Right ventricle myocardium inferior (tissue), 1 donor: Measurements from ENCODE around the gene RPS6KA2. TPM values are rescaled to one million over a fixed set of nuclear protein-coding genes. Genes with fewer than 3 reads are reported as not detected.

Experiments used
- ATAC-seq: fragments of 200-7000 bp; cut with Tn5 transposase; one replicate; pipeline ENCODE4 v1.9.1; 2020; ENCODE audit warnings: mild to moderate bottlenecking, moderate library complexity
- DNase-seq: peaks from one replicate; pipeline ENCODE4 v3.0.0; 2021; ENCODE audit errors: missing footprints
- intact Hi-C: fragments of 100-400 bp; cut with DNase I; formaldehyde crosslinking; loops from one replicate; pipeline ENCODE4 v1.11.0; 2022
- total RNA-seq: library from RNA; stranded (reverse); fragmentation: NEBNext Ultra II Directional; extraction: Animal tissue kit (Norgen Biotek cat#: 25700); gene quantifications from one replicate; pipeline ENCODE4 v1.2.1, GENCODE V29; 2021
- donor health status: DM: no; HTN: yes; CAD: no; lungs with severe emphysema.

Gene RPS6KA2
- total RNA-seq, 1 donor from 2014 or later, result 55.5 TPM

- intact Hi-C loops, result no loop called here
- no peak for ATAC-seq
- no peak for DNase-seq
Measured at GRCh38 chr6:166412911-166413384, 214.1 kb downstream of the RPS6KA2 start.

- intact Hi-C loops, result no loop called here
- DNase-seq (no peak), ATAC-seq (no peak)
Measured at GRCh38 chr6:166412156-166412910, 214.7 kb downstream of the RPS6KA2 start.

DNA sequence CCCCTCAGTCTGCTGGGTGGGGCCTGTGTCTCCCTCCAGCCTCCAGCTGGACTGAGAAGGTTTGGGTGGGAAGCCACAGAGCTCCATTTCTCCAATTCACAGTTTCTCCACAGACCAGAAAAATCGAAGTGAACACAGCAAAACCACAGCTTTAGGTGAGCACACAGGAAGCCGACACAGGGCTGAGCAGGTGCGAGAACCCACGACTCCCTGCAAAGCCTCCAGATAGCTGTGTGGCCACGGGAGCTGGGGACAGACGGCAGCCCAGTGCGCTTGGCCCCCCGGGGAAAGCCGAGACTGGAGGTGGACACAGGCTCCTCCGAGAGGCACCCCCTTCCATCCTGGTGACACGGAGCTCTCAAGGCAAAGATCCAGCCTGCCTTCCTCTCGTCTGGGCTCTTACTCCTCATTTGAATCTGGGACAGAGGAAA is 215.3 kb downstream of the RPS6KA2 start:
- ATAC-seq, result no peak
- intact Hi-C loops, result no loop called here
- DNase-seq, result no peak

- ATAC-seq (no peak), DNase-seq (no peak)
- intact Hi-C loops, result no loop called here
Measured at GRCh38 chr6:166411271-166411670, 215.8 kb downstream of the RPS6KA2 start.

DNA sequence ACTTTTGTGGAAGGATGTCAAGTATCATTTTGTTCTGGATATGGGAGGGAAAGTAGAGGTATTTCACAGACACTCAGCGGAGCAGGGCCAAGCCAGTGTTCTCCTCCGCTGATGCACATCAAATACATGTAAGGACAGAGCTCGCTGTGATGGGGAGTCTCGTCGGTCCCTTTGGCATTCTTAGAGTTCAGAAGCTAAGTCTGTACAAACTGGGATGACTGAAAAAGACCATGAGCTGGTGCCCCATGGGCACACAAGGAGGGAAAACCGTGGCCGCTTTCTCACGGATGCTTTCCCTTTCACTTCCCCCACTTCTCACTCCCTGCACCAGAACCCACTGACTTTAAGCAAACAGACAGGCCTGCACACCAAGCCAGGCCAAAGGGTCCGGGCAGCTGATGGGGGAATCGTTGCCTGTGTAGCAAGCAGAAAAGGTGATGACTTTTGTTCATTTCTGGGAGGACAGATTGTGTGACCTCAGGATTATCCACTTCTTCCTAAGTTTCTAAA is 216.6 kb downstream of the RPS6KA2 start:
- intact Hi-C loops, result no loop called here
- ATAC-seq (no peak), DNase-seq (no peak)

DNA sequence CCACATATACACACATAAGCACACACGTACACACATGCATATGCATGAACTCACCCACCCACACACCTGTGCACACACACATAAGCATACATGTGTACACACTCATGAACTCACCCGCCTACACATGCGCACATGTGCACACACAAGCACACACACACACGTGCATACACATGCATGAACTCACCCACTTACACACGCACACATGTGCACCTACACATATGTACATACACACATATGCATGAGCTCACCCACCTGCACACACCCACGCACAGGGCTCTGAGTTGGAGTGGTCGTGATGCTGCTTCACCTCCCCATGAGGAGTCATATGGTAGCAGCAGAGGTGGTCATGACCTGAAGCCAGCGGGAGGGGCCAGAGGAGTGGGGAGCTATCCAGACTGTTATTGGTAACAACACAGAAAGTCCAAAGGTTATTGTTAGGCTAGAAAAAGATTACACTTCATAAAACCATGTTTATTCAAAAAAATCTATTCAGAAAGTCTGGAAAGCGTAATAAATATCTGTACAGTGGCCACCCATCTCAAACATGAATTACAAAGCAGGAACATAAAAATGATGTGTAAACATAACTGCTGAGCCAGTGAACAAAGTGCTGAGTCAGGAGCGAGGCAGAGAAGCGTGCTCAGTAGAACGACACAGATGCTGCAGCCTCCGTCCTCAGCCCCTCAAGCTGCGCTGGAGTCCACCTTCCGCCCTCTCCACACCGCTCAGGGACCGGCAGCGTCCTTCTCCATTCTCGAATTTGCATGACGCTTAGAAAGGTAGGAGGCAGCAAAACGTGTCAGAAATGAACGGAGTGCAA is 217.9 kb downstream of the RPS6KA2 start:
- intact Hi-C loops, result no loop called here
- no peak for ATAC-seq
- DNase-seq, result no peak

DNA sequence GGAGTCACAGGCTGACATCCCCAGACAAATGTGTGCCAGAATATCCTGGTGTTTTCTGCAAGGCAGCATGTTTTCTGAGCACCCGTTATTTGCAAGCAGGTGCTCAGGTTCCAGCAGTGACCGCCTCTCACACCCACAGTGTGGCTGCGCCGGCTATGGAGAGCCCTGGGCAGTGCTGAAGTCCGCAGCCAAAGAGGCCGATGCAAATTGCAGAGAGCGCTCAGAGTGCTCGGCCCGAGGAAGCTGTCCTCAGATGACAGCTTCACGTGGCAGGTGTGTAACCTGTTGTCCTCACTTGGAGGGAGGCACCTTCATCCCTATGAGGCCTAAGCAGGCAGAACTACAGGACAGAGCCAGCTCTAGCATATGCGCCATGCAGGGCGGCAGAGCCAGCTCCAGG is 220.9 kb downstream of the RPS6KA2 start:
- intact Hi-C loops, result no loop called here
- ATAC-seq (no peak), DNase-seq (no peak)

- intact Hi-C loops, result no loop called here
- ATAC-seq (no peak), DNase-seq (no peak)
Measured at GRCh38 chr6:166405386-166405785, 221.7 kb downstream of the RPS6KA2 start.

GRCh38 chr6:166402582-166403277 is 224.3 kb downstream of the RPS6KA2 start:
- DNase-seq (no peak), ATAC-seq (no peak)
- intact Hi-C loops, result loop anchor here (5.0 kb wide), 1 partner anchor 245 kb away; no protein-coding TSS in a partner anchor

DNA sequence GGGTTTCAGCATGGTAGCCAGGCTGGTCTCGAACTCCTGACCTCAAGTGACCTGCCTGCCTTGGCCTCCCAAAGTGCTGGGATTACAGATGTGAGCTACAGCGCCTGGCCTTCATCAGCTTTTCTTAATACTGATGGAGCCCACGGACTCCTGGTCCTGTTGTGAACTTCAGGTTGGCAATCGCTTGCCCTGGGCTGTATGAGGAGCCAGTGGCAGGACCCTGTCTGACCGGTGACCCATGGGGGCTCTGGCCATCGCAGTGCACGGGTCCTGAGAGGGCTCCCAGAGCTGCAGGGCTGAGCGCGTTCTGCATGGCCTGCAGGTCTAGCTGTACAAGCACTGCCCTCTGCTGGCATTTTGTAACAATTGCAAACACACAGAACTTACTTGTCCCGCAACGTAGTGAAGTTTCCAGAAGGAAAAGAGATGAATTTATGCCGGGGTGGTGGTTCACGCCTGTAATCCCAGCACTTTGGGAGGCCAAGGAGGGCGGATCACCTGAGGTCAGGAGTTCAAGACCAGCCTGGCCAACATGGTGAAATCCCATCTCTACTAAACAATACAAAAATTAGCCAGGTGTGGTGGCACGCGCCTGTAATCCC is 226.3 kb downstream of the RPS6KA2 start:
- DNase-seq (peak; percentile 82), ATAC-seq (peak; percentile 73)
- intact Hi-C loops, result loop anchor here (1.0 to 5.0 kb wide), 3 partner anchors 87 to 243 kb away; no protein-coding TSS in a partner anchor

DNA sequence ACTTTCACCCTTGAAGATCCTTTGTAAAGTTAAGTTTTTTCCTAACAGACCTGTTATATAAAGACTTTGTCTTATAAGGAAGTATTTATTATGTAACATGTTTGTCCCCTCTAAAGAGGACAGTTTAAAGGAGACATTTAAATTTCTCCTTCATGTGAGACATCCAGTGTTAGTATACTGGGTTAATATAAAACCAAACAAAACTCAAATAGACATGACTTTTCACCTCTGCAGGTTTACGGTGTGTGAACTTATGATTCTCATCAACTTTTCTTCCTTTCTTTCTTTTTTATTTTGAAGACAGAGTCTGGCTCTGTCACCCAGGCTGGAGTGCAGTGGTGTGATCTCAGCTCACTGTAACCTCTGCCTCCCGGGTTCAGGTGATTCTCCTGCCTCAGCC is 226.9 kb downstream of the RPS6KA2 start:
- ATAC-seq (no peak), DNase-seq (no peak)
- intact Hi-C loops, result loop anchor here (2.0 to 5.0 kb wide), 2 partner anchors 125 to 243 kb away; no protein-coding TSS in a partner anchor

DNA sequence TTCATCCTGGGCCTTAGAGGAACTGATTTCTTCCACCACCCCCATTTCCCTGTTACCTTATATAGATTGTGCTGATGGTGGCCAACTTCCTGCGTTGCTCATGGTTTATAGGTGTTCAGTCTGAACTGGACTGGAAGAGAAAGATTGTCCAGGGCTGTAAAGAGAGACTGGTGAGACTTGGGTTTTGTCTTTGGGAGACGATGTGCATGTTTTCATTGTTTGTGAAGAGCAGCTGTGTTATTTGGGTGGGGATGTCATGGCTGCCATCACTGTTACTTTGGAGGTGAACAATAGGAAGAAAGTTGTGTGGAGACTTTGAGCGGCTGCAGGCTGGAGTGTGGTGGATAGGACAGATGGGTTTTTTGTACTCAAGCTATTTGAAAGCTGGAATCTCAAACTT is 228.7 kb downstream of the RPS6KA2 start:
- intact Hi-C loops, result no loop called here
- no peak for ATAC-seq

GRCh38 chr6:166397849-166398248 is 229.2 kb downstream of the RPS6KA2 start:
- DNase-seq (no peak), ATAC-seq (no peak)
- intact Hi-C loops, result no loop called here

More for the DNA sequence above, 228.7 kb downstream of the RPS6KA2 start:
- no peak for DNase-seq

GRCh38 chr6:166395778-166396177 is 231.3 kb downstream of the RPS6KA2 start:
- intact Hi-C loops, result no loop called here
- DNase-seq (no peak), ATAC-seq (no peak)

GRCh38 chr6:166395351-166395750 is 231.7 kb downstream of the RPS6KA2 start:
- ATAC-seq, result no peak
- intact Hi-C loops, result no loop called here
- no peak for DNase-seq

DNA sequence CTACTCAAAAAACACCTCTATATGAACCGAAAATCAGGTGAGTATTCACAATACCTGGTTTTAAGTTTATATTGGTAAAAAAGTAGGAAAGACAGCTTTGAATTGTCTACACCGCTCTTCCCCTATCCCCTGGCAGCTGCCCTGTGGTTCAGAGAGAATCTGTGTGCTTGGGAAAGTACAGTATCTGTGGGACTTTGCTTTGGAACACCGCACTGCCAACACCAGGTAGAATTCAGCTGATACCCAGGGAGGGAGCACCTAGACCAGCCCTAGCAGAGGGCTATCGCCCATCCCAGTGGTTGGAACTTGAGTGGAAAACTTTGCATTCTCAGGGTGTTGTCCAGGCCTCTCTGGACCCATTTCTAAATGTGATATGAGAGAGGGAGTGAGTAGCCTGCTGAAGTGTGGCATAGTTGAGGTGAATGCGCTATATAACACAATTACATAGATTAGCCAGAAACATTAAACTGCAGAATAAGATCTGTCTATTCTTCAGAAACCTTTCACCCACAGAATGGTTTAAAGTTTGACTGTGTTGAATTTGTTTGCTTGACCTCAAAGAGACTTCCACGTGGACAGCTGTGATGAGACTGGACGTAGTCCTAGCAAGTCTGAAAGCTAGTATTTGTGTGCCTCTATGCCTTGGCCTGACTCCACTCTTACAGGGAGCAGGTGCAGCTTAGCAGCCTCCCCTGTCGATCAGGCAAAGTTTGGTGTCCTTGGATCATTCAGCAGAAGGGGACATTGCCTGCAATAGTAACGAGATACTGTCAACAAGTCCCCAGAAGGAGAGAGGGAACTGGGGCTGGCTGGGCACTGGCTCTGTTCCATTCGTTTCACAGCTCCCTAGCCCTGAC is 232.8 kb downstream of the RPS6KA2 start:
- intact Hi-C loops, result no loop called here
- ATAC-seq (no peak), DNase-seq (no peak)

DNA sequence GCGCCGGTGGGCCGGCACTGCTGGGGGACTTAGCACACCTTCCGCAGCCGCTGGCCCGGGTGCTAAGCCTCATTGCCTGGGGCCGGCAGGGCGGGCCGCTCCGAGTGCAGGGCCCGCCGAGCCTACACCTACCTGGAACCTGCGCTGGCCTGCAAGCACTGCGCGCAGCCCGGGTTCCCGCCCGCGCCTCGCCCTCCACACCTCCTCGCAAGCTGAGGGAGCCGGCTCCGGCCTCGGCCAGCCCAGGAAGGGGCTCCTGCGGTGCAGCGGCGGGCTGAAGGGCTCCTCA is 233.6 kb downstream of the RPS6KA2 start:
- ATAC-seq (no peak), DNase-seq (no peak)
- intact Hi-C loops, result no loop called here
